HUES6 (cell line): ENCODE measurements around the gene POLR3E.

Experiments
- H3K27ac ChIP-seq: 2 replicates; pipeline ENCODE4 v1.7.0; 2013; ENCODE audit warnings: low read depth, mild to moderate bottlenecking, low read length, inconsistent platforms
- H3K27me3 ChIP-seq: 2 replicates; pipeline ENCODE4 v1.6.1; 2013; ENCODE audit warnings: low read length; ENCODE audit not compliant: control insufficient read depth, insufficient read depth
- H3K36me3 ChIP-seq: 2 replicates; pipeline ENCODE4 v1.6.1; 2013; ENCODE audit warnings: low read length; ENCODE audit not compliant: control insufficient read depth, insufficient read depth
- H3K4me1 ChIP-seq: 2 replicates; pipeline ENCODE4 v1.6.1; 2013; ENCODE audit warnings: low read length; ENCODE audit not compliant: control insufficient read depth, insufficient read depth
- H3K4me3 ChIP-seq: 2 replicates; pipeline ENCODE4 v1.5.1; 2013; ENCODE audit warnings: low read depth, low read length
- H3K9ac ChIP-seq: one replicate; pipeline ENCODE4 v1.6.1; 2013; ENCODE audit warnings: mild to moderate bottlenecking, low read length
- H3K9me3 ChIP-seq: 2 replicates; pipeline ENCODE4 v1.6.1; 2013; ENCODE audit warnings: low read depth, low read length; ENCODE audit not compliant: control insufficient read depth, insufficient read depth

The POLR3E gene

DNA sequence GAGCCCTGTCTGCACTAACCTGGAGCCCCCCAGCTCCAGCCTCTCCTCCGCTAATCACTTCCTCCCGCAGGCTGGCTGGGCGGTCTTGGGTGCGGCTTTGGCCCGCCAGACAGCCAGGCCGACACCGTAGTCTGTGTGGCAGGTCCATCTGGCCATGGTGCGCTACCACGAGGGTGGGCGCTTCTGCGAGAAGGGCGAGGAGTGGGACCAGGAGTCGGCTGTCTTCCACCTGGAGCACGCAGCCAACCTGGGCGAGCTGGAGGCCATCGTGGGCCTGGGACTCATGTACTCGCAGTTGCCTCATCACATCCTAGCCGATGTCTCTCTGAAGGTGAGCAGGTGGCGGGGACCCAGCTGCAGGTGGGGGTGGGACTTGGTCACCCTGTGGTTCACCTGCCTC is 30.7 kb upstream of the POLR3E start:
- Histone ChIP-seq H3K4me3 (no peak overlapping the region), H3K9ac (no peak overlapping the region), H3K27me3 (no peaks in the 10 kb centered on the region), H3K9me3 (no peaks in the 10 kb centered on the region), H3K4me1 (no peaks in the 10 kb centered on the region), H3K36me3 (peaks cover 31% of the 10 kb centered on the region), H3K27ac (no peak overlapping the region)

DNA sequence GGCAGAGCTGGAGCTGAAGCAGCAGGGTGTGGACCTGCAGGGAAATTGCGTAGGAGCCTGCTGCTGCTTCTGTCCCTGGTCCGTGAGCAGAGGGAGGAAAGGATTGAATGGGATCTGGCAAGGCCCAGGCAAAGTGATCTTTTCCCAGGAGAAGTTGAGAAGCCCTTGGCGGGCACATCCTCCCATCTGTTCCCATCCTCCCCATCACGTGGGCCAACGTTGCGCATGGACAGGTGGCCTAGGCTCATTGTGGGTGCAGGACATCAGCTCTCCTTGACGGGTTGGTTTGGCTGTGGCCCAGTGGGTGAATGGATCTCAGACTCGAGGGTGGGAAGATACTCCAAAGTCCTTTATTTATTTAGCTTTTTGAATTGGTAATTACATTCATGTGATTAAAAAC is 29.4 kb upstream of the POLR3E start:
- H3K36me3 ChIP-seq, result peaks cover 37% of the 10 kb centered on the region
- H3K27ac ChIP-seq, result no peak overlapping the region
- no peaks in the 10 kb centered on the region for H3K9me3 ChIP-seq
- no peaks in the 10 kb centered on the region for H3K4me1 ChIP-seq
- no peaks in the 10 kb centered on the region for H3K27me3 ChIP-seq
- no peak overlapping the region for H3K9ac ChIP-seq
- H3K4me3 ChIP-seq, result no peak overlapping the region

DNA sequence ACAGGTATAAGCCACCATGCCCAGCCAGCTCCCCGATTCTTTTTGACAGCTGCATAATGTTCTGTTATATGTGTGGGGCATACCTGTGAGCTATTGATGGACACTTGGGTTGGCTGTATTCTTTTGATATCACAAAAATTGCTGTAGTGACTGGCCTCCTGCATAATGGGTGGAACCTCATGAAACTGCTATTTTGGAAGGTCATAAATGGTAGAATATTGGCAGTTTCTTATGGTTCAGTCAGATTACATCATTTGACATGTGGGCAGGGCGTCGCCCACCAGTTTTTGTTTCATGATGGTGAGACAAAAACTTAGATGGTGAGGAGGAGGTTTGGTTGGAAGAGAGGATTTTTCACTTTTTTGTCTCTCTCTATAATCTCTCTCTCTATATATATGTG is 26.7 kb upstream of the POLR3E start:
- H3K27me3 ChIP-seq, result no peaks in the 10 kb centered on the region
- no peak overlapping the region for H3K4me3 ChIP-seq
- no peak overlapping the region for H3K9ac ChIP-seq
- peaks cover 55% of the 10 kb centered on the region for H3K36me3 ChIP-seq
- H3K4me1 ChIP-seq, result no peaks in the 10 kb centered on the region
- H3K9me3 ChIP-seq, result no peaks in the 10 kb centered on the region
- H3K27ac ChIP-seq, result no peak overlapping the region

DNA sequence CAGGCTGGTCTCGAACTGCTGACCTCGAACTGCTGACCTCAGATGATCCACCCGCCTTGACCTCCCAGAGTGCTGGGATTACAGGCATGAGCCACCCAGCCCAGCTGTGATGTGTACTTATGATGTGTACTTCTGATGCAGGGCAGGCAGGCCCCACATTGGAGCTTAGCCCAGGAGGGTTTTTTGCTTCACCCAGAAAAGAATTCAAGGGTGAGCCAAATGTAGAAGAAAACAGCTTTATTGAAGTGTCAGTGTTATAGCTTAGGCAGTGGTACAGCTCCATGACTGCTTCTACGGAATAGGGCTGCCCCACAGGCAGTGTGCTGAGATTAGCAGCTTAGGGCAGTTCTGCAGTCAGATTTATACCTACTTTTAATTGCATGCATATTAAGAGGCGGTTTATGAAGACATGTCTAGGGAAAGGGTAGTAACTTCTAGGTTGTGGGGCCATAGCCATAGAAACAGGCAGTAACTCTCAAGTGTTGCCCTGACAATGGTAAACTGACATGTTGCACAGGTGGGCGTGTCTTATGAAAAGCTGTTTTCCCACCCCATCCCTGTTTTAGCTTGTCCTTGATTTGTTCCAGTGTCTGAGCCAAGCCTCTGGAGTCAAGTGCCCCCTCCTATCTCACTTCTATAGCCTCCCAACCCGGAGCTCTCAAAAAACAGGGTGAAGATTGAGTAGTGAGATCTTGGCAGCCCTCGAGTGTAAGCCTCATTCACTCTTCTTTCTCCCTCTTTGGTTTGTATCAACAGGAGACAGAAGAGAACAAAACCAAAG is 24.1 kb upstream of the POLR3E start:
- no peaks in the 10 kb centered on the region for H3K27me3 ChIP-seq
- H3K36me3 ChIP-seq, result peaks cover 46% of the 10 kb centered on the region
- no peak overlapping the region for H3K4me3 ChIP-seq
- H3K4me1 ChIP-seq, result no peaks in the 10 kb centered on the region
- no peaks in the 10 kb centered on the region for H3K9me3 ChIP-seq
- no peak overlapping the region for H3K27ac ChIP-seq
- no peak overlapping the region for H3K9ac ChIP-seq

DNA sequence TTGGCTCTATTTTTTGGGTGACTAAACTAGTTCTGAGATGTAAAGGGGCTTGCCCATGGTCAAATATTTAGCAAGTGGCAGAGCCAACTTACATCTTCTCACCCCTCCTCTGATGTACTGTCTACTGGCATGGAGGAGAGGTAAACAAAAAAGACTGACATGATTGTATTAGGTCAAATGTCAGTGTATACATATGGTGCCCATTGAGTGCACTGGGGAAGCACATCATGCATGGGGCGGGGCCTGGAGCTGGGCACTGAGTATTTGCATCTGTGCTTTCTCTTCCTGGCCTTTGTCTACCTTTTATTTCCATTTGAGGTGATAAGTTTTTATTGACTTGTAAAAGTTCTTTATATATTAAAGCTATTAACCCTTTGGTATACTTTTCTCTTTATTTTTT is 22.3 kb upstream of the POLR3E start:
- Histone ChIP-seq H3K27me3 (no peaks in the 10 kb centered on the region), H3K9ac (no peak overlapping the region), H3K9me3 (no peaks in the 10 kb centered on the region), H3K4me1 (no peaks in the 10 kb centered on the region), H3K4me3 (no peak overlapping the region), H3K36me3 (peaks cover 45% of the 10 kb centered on the region), H3K27ac (no peak overlapping the region)

DNA sequence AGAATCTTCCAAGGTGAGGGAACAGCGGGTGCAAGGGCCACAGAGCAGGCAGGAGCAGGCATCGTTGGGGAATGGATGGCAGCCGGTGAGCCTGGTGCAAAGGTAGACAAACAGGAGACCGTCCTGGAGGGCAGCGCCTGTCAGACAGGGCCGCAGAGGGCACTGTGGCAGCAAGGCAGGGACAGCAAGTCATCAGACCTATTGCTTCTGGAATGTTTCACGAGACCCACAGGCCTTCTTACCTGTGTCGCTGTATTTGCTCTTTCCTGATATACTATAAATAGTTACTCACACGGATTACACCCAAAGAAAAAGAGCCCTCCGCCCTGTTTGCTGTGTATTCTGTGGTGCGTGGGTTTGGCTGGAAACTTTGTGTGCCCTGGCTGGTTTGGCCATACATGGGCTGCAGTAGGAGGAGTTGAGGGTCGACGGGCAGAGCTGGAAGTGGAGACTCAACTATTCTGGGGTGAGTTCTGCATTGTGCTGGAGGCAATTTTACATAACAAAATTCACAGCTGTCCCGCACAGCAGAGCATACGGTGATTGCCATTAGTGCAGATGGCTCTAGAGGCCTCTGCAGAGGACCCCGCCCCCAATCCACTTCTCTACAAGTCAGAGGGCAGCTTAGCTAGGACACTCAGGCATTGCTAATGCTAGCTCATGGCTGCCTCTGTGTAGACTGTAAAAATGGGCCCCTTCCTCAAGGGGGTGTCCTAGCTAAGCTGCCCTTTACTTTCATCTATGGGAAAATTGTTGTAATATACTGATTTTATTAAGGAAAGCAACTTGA is 18.6 kb upstream of the POLR3E start:
- peaks cover 43% of the 10 kb centered on the region for H3K36me3 ChIP-seq
- H3K4me1 ChIP-seq, result no peaks in the 10 kb centered on the region
- H3K27ac ChIP-seq, result no peak overlapping the region
- no peak overlapping the region for H3K4me3 ChIP-seq
- H3K9ac ChIP-seq, result no peak overlapping the region
- no peaks in the 10 kb centered on the region for H3K27me3 ChIP-seq
- H3K9me3 ChIP-seq, result peaks cover 4% of the 10 kb centered on the region

DNA sequence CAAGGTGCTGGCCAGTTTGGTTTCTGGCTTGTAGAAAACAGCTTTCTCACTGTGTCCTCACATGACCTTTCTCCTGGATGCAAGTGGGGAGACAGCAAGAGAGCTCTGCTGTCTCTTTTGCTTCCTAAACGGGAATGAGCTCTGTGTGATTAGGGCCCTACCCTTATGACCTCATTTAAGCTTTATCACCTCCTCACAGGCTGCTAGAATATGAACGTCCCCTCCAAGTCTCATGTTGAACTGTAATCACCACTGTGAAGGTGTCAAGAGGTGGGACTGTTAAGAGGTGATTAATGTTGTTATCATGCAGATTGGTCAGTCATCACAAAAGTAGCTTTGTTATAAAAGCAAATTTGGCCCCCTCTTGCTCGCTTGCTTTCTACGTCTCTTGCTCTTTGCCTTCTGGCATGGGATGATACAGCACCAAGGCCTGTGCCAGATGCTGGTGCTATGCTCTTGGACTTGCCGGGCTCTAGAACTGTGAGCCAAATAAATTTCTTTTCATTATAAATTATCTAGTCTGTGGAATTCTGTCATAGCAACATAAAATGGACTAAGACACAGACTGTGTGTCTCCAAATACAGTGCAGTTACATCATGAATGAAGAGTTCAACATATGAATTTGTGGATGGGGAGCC is 14.8 kb upstream of the POLR3E start:
- H3K9ac ChIP-seq, result no peak overlapping the region
- peaks cover 4% of the 10 kb centered on the region; the same call in 1 of the 2 replicates for H3K4me1 ChIP-seq
- H3K9me3 ChIP-seq, result peaks cover 4% of the 10 kb centered on the region
- peaks cover 37% of the 10 kb centered on the region for H3K36me3 ChIP-seq
- no peak overlapping the region for H3K27ac ChIP-seq
- no peak overlapping the region for H3K4me3 ChIP-seq
- no peaks in the 10 kb centered on the region for H3K27me3 ChIP-seq

DNA sequence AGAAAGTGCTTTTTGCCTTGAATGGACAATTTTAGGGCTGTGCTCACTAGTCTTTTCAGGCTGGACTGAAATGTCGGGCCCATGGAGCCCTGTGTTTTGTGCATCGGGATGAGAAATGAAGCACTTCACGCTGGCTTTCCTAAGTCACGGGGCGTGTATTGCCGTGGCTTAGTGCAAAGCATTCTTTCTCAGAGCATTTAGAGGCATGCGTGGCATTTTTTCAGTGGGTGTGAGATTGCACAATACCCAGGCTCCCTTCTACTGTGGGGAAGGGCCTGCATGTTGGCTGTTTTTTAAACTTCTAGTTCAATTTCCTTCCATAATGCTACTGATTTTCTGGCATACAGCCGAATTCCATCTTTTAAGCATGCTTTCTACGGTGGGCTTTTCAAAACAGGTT is 12.6 kb upstream of the POLR3E start:
- H3K4me1 ChIP-seq, result peaks cover 4% of the 10 kb centered on the region; the same call in 1 of the 2 replicates
- no peak overlapping the region for H3K9ac ChIP-seq
- H3K27ac ChIP-seq, result no peak overlapping the region
- H3K36me3 ChIP-seq, result peaks cover 37% of the 10 kb centered on the region
- H3K27me3 ChIP-seq, result no peaks in the 10 kb centered on the region
- peaks cover 4% of the 10 kb centered on the region for H3K9me3 ChIP-seq
- H3K4me3 ChIP-seq, result no peak overlapping the region

DNA sequence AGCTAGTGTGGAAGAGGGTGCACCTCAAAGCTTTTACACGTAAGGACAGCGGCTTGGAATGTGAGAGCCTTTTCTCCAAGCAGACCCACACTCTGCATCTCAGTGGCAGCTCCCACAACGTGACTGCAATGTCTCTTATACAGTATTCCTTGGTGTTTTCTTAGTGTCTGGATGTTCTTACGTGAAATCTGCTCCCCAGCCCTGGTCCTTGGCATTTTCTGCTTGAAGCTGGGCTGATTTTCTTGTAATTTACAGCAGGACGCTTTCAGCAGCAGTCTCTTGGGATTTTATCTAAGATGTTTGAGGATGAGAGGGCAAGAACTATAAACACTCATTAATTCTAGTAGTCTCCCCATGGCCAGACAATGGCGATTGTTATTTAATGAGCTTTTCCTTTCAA is 12.1 kb upstream of the POLR3E start:
- Histone ChIP-seq H3K4me3 (no peak overlapping the region), H3K27ac (no peak overlapping the region), H3K4me1 (peaks cover 4% of the 10 kb centered on the region; the same call in 1 of the 2 replicates), H3K27me3 (no peaks in the 10 kb centered on the region), H3K36me3 (peaks cover 33% of the 10 kb centered on the region), H3K9ac (no peak overlapping the region), H3K9me3 (peaks cover 4% of the 10 kb centered on the region)

DNA sequence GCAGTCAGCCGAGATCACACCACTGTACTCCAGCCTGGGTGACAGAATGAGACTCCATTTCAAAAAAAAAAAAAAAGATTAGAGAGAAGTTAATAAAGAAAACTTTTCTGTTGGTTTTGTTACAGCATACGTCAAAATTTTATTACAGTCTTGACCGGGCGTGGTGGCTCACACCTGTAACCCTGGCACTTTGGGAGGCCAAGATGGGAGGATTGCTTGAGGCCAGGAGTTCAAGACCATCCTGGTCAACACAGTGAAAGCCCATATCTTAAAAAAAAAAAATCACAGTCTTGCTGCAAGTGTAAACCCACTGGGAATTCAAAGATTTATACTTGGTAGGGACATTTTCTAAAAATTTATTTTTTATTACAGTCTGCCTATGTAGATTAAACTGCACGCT is 6.2 kb upstream of the POLR3E start:
- H3K4me3 ChIP-seq, result no peak overlapping the region
- no peak overlapping the region for H3K9ac ChIP-seq
- H3K9me3 ChIP-seq, result no peaks in the 10 kb centered on the region
- H3K27ac ChIP-seq, result no peak overlapping the region
- H3K27me3 ChIP-seq, result no peaks in the 10 kb centered on the region
- no peaks in the 10 kb centered on the region for H3K36me3 ChIP-seq
- H3K4me1 ChIP-seq, result 0 out of 2 replicates have a peak, but pooled peaks cover 11% of the 10 kb centered on the region

DNA sequence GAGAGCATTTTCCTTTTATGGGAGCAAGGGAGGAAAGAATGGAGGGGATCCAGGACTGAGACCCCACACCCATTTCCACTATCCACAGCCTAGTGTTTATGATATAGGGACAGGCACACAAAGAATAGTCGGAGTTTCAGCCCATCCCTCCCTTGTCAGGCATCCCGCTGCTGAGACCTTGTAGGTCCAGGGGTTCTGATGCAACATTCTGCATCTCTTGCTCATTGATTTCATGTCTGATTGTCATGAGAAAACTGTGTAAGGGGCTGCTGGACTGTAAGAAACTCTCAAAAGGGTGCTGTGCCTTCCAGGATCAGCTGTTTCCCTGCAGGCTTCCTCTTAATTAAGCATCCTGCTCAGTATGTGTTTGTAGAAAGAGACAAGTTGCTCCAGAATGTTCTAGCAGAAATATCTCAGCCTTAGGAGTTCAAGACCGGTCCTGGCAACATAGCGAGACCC is 5.3 kb upstream of the POLR3E start:
- Histone ChIP-seq H3K4me1 (0 out of 2 replicates have a peak, but pooled peaks cover 11% of the 10 kb centered on the region), H3K9ac (peak overlapping the region; percentile 10), H3K36me3 (no peaks in the 10 kb centered on the region), H3K4me3 (no peak overlapping the region), H3K27me3 (no peaks in the 10 kb centered on the region), H3K9me3 (no peaks in the 10 kb centered on the region), H3K27ac (no peak overlapping the region)
